Measurements from ENCODE around the gene TEX53.

DNA sequence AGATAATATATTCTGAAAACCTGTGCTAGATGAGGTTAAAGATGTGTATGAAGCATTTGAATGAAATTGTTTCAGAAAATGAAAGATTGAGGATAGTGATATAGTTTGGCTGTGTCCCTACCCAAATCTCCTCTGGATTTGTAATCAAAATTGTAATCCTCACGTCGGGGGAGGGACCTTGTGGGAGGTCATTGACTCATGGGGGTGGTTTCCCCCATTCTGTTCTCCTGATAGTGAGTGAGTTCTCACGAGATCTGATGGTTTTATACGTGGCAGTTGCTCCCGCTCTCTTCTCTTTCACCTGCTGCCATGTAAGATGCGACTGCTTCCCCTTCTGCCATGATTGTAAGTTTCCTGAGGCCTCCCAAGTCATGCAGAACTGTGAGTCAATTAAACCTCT, 26.4 kb upstream of the TEX53 start:
- TF ChIP-seq, protein P1, sequence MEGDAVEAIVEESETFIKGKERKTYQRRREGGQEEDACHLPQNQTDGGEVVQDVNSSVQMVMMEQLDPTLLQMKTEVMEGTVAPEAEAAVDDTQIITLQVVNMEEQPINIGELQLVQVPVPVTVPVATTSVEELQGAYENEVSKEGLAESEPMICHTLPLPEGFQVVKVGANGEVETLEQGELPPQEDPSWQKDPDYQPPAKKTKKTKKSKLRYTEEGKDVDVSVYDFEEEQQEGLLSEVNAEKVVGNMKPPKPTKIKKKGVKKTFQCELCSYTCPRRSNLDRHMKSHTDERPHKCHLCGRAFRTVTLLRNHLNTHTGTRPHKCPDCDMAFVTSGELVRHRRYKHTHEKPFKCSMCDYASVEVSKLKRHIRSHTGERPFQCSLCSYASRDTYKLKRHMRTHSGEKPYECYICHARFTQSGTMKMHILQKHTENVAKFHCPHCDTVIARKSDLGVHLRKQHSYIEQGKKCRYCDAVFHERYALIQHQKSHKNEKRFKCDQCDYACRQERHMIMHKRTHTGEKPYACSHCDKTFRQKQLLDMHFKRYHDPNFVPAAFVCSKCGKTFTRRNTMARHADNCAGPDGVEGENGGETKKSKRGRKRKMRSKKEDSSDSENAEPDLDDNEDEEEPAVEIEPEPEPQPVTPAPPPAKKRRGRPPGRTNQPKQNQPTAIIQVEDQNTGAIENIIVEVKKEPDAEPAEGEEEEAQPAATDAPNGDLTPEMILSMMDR (IDR thresholded peaks at IDR 0.05; ENCODE audit: low read length), result no peak
- no peak for TF ChIP-seq EZH2 (optimal IDR thresholded peaks at IDR 0.05; ENCODE audit: low read depth, low read length)
